Fibroblast of peridontal ligament (primary cell): ENCODE results near the gene COQ9.
A peak's percentile ranks its signal among the peaks of the same experiment; 100 is the strongest.
"Not testable (repeated sequence)": the region's sequence is repeated elsewhere in the genome, so short reads cannot be mapped to it uniquely, and the experiment has no call there.

Experiments used
- DNase-seq: peaks from one replicate; pipeline ENCODE4 v3.0.0-alpha.2; 2010; ENCODE audit errors: extremely low read depth

Gene COQ9

GRCh38 chr16:57485916-57486857 is 38.9 kb downstream of the COQ9 start, which contains the start of gene DOK4:
DOK4 (minus strand) TSS chr16:57486493; CDS start chr16:57479507, 6,986 bp downstream.
- peak; percentile 36 for DNase-seq

GRCh38 chr16:57486858-57487834 is 39.9 kb downstream of the COQ9 start:
- DNase-seq, result no peak

DNA sequence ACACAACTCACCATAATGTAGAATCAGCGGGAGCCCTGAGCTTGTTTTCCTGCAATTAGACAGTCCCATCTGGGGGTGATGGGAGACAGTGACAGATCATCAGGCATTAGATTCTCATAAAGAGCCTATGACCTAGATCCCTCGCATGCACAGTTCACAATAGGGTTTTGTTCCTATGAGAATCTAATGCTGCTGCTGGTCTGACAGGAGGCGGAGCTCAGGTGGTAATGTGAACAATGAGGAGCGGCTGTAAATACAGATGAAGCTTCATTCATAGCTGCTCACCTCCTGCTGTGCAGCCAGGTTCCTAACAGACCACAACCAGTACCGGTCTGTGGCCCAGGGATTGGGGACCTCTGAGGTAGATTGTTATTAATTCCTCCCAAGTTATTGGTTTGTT is 42.0 kb downstream of the COQ9 start:
- no peak for DNase-seq

DNA sequence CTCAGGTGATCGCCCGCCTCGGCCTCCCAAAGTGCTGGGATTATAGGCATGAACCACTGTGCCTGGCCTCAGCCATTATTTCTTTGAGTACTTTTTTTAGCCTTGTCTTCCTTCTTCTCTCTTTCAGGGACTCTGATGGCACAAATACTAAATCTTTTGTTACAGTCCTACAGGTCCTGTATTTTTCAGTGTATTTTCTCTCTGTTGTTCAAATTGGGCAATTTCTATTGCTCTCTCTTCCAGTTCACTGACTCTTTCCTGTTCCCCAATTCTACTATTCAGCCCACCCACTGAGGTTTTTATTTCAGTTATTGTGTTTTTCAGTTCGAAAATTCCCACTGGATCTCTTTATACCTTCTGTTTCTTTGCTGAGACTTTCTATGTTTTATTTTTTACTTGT is 46.5 kb downstream of the COQ9 start:
- no peak for DNase-seq

DNA sequence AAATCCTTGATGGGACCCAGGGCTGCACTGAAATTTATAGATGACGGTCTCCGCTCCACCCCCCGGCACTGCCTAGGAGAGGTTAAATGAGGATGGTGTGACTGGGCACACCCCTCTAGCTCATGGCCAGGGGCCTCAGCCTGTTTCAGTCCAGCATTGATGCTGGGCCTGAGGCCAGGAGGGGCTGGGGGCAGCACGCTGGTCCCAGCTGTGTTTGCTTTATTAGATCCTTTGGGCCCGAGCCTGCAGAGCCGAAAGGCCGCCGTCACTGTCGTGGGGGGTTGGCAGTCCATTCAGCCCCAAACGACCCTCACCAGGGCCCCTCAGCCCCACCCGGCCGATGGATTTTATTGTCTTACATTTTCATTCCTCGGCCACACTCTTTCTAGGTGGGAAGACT is 49.8 kb downstream of the COQ9 start:
- no peak for DNase-seq

- DNase-seq, result no peak
Measured at GRCh38 chr16:57498031-57498430, 50.8 kb downstream of the COQ9 start.

- not testable (repeated sequence) for DNase-seq
Measured at GRCh38 chr16:57499941-57500340, 52.7 kb downstream of the COQ9 start.

DNA sequence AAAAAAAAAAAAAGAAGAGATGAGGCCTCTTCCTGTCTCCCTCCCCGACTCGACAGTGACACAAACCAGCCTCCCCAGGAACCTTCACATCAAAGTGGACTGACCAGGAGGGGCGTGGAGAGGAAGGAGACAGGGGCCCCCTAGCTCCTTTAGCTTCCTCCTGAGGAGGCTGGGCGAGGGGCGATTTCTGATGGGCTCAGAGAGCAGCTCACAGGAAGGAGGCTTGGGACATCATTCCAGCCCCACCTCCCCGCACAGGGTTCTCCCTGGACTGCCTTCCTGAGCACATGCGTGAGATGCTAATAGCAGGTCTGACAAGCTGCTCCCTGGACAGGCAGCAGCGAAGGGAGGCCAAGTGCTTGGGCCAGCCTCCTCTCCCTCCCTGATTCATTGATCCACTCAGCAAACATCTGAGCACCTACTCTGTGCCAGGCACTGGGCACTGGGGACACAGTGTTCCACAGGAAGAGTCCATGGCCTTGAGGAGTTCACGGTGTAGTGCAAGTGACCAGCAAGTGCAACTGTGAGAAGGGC is 53.4 kb downstream of the COQ9 start:
- DNase-seq, result no peak

- DNase-seq, result no peak
Measured at GRCh38 chr16:57501492-57501891, 54.2 kb downstream of the COQ9 start.

GRCh38 chr16:57502048-57502775 is 54.9 kb downstream of the COQ9 start:
- no peak for DNase-seq

- DNase-seq, result no peak
Measured at GRCh38 chr16:57503366-57503765, 56.1 kb downstream of the COQ9 start.

- DNase-seq, result no peak
Measured at GRCh38 chr16:57504001-57504400, 56.7 kb downstream of the COQ9 start.

DNA sequence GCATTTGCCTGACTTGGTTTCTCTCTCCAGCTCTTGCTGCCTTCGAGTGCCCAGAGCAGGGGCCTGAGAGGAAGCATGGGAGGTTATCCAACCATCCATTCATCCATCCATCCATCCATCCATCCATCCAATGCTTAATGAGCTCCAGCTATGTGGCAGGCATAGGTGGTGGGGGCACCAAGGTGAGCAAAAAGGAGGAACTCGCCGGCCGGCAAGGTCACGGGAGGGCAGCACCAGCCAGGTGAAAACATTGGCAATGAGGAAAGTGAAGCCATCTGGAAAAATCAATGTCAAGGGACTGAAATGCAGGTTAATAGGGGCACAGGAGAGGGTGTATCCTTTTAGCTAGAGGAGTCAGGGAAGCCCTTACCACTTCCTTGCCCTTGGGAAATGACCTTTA is 57.2 kb downstream of the COQ9 start:
- DNase-seq, result no peak

DNA sequence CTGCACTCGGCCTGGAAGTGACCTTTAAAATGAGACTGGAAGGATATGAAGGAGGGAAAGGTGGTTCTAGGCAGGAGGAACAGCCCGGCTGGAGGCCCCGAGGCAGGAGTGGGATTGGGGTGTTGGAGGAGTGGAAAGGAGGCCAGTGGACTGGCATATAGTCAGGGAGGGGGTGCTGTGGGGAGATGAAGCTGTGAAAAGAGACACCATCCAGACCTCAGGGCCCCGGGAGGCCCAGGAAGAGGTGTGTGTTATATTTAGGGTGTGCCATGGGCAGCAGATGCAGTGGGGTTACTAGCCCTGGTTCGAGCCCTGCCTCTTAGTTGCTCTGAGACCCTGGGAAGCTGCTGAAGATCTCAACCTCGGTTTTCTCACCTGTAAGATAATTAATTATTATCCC is 57.9 kb downstream of the COQ9 start:
- DNase-seq, result no peak

DNA sequence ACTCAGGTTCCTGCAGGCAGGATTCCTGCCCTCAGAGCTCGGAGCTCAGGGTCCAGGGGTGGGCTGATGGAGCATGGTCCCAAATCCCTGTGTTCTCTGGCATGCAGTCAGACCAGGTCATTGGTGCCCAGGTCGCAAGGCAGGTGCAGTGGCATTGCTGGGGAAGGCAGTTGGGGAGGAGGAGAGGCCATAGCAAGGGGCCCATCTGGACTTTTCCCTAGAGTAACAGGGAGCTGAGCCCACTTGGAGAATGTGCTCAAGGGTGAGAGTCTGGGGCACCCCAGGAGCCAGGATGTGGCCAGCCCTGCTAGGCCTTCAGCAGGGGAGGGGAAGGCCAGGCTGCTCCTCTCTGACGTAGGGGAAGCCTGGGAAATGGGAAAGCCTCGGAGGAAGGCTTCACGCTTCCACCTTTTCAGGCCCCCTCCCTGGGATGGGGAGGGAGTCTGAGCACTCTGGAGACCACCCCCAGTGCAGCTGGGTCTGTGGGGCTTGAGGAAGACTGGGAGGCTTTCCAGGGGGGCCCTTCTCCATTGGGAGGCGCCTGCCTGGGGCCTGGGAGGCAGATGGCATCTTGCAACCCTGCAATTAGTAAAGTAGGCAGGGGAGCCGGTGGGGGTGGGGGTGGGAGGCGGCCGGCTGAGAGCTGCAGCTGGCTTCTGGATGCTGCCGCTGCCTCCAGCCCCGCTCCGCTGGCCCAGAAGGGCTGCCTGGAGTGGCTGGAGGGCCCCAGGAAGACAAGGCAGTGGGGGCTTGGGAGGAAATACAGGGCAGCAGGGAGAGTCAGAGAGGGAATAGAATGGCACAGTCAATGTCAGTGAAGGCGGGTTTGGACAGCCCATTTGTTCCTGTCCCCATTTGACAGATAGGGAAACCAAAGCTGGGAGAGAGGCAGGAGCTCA is 60.1 kb downstream of the COQ9 start:
- no peak for DNase-seq

GRCh38 chr16:57508035-57508425 is 60.8 kb downstream of the COQ9 start:
- no peak for DNase-seq

DNA sequence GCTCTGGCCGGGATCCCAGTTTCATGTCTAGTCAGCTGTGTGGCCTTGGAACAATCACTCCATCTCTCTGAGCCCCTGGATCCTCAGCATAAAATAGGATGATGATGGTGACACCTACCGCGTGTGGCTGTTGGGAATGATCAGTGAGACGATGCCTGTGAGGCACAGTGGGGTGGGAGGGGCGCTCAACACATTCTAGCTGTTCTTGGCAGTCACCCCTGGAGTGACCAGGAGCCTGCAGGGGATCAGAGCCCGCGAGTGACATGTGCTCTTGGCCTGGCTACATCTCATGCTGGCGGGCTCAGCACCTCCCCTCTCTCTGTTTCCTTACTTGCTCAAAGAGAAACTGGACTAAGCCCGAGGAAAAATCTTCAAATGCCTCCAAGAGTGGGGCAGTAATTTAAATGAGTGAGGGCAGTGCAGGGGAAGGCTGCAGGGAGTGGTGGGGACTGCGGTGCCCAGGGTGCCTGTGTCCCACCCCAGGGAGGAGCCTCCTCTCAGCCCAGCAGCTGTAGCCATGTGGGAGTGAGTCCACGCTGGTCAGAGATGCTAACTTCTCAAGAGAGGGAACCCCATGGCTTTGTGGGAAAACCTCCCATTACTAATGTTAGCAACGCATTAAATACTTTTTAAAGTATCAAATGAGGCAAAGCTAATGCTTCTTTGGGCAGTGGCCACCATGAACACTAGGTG is 62.1 kb downstream of the COQ9 start:
- DNase-seq, result no peak

DNA sequence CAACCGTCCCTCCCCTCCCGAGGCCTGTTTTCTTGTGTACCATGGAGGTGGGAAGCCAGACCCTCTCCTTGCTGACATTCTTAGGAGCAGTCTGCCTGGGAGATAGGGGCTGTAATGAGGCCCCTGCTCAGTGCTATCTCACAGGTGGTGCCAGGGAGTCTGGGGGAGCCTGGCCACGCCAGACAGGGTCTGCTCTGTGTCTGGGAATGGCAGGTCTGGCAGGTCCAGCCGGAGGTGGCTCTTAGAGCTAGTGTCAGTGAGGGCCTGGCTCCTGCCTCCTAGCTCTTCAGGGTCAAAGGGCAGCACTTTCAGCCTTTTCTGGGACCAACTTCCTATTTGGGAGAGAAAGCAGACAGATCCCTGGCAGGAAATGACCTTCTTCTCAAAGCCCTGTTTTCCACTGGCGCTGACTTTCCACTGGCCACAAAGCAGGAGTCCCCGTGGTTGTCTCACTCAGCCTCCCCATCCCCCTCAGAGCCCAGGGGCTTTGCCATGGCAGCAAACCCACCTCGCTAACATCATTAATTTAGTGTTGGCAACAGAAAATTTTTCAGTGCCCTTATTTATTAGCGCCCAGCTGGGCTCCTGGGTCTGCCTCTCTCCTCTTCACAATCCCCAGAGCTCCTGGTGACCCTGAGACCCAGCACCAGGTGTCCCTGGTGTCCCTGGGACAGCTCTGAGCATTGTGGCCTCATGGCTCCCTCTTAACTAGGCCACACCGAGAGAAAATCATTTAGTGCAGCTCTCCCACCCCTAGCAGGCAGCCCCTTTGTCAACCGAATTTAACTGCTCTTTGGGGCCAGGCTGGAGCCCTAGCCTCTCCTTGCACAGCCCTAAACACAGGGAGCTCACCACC is 63.0 kb downstream of the COQ9 start:
- no peak for DNase-seq
